ENCODE results near the gene PIP5KL1.

The PIP5KL1 gene

GRCh38 chr9:127938298-127938690 is 7.7 kb upstream of the PIP5KL1 start:
- ATAC-seq (replicated peaks): no peak
- no peaks in the 10 kb centered on the region for H3K9me3 Mint-ChIP-seq
- H3K4me3 Mint-ChIP-seq: peak overlapping the region in 1 of 2 donors; percentile 68
- H3K27ac Mint-ChIP-seq: peak overlapping the region; percentile 87 to 89
- H3K36me3 Mint-ChIP-seq (ENCODE audit: insufficient read depth): peaks cover 63% of the 10 kb centered on the region
- H3K4me1 Mint-ChIP-seq (ENCODE audit: low read depth in 2 of 2): peaks cover 40 to 41% of the 10 kb centered on the region in 2 donors
- no peak for DNase-seq
- no peaks in the 10 kb centered on the region for H3K27me3 Mint-ChIP-seq

- DNase-seq: peak; percentile 75 to 81 (median 77)
- H3K9me3 Mint-ChIP-seq: no peaks in the 10 kb centered on the region
- peaks cover 41% of the 10 kb centered on the region in 2 donors for H3K4me1 Mint-ChIP-seq (ENCODE audit: low read depth in 2 of 2)
- peaks cover 61% of the 10 kb centered on the region for H3K36me3 Mint-ChIP-seq (ENCODE audit: insufficient read depth)
- no peaks in the 10 kb centered on the region for H3K27me3 Mint-ChIP-seq
- peak within 1 kb of the TSS; percentile 86 to 87 for H3K4me3 Mint-ChIP-seq
- ATAC-seq (replicated peaks): peak; percentile 95
- H3K27ac Mint-ChIP-seq: peak within 1 kb of the TSS; percentile 87 to 89
These were observed 7.1 kb upstream of the PIP5KL1 start, which contains the start of gene DPM2 for GRCh38 chr9:127937388-127938297. Gene DPM2 (minus strand): TSS chr9:127937854. CDS start chr9:127937820, 34 bp downstream.

GRCh38 chr9:127937056-127937387 is 6.4 kb upstream of the PIP5KL1 start:
- H3K27me3 Mint-ChIP-seq: no peaks in the 10 kb centered on the region
- no peaks in the 10 kb centered on the region for H3K9me3 Mint-ChIP-seq
- H3K4me1 Mint-ChIP-seq (ENCODE audit: low read depth in 2 of 2): peaks cover 38 to 41% of the 10 kb centered on the region in 2 donors
- peak overlapping the region; percentile 86 to 87 for H3K4me3 Mint-ChIP-seq
- DNase-seq: no peak
- no peak for ATAC-seq (replicated peaks)
- H3K27ac Mint-ChIP-seq: peak overlapping the region; percentile 87 to 89
- H3K36me3 Mint-ChIP-seq (ENCODE audit: insufficient read depth): peaks cover 56% of the 10 kb centered on the region

GRCh38 chr9:127936347-127936852 is 5.8 kb upstream of the PIP5KL1 start:
- no peak for DNase-seq
- Mint-ChIP-seq H3K4me1 (ENCODE audit: low read depth in 2 of 2) (peaks cover 41 to 43% of the 10 kb centered on the region in 2 donors), H3K9me3 (no peaks in the 10 kb centered on the region), H3K36me3 (ENCODE audit: insufficient read depth) (peaks cover 59% of the 10 kb centered on the region), H3K4me3 (peak overlapping the region; percentile 86 to 87), H3K27me3 (no peaks in the 10 kb centered on the region), H3K27ac (peak overlapping the region; percentile 78 to 87)
- ATAC-seq (replicated peaks): no peak

GRCh38 chr9:127935765-127936221 is 5.2 kb upstream of the PIP5KL1 start:
- Mint-ChIP-seq H3K4me3 (peak overlapping the region; percentile 86 to 87), H3K27me3 (no peaks in the 10 kb centered on the region), H3K36me3 (ENCODE audit: insufficient read depth) (peaks cover 63% of the 10 kb centered on the region), H3K9me3 (no peaks in the 10 kb centered on the region), H3K4me1 (ENCODE audit: low read depth in 2 of 2) (peaks cover 45 to 47% of the 10 kb centered on the region in 2 donors), H3K27ac (peak overlapping the region; percentile 78 to 87)
- DNase-seq (no peak), ATAC-seq (replicated peaks) (no peak)

- Mint-ChIP-seq H3K4me1 (ENCODE audit: low read depth in 2 of 2) (peaks cover 46 to 47% of the 10 kb centered on the region in 2 donors), H3K27ac (no peak overlapping the region), H3K27me3 (no peaks in the 10 kb centered on the region), H3K4me3 (peak overlapping the region in 1 of 2 donors; percentile 86), H3K36me3 (ENCODE audit: insufficient read depth) (peaks cover 60% of the 10 kb centered on the region), H3K9me3 (no peaks in the 10 kb centered on the region)
- DNase-seq (no peak), ATAC-seq (replicated peaks) (no peak)
These were observed 4.4 kb upstream of the PIP5KL1 start for GRCh38 chr9:127934986-127935385.

GRCh38 chr9:127934248-127934647 is 3.7 kb upstream of the PIP5KL1 start:
- DNase-seq (no peak), ATAC-seq (replicated peaks) (no peak)
- Mint-ChIP-seq H3K9me3 (no peaks in the 10 kb centered on the region), H3K4me1 (ENCODE audit: low read depth in 2 of 2) (peaks cover 47 to 50% of the 10 kb centered on the region in 2 donors), H3K27me3 (no peaks in the 10 kb centered on the region), H3K36me3 (ENCODE audit: insufficient read depth) (peaks cover 54% of the 10 kb centered on the region), H3K4me3 (peak overlapping the region; percentile 29 to 62), H3K27ac (peak overlapping the region in 1 of 2 donors; percentile 61)

- Mint-ChIP-seq H3K27ac (peak overlapping the region; percentile 39 to 81), H3K4me1 (ENCODE audit: low read depth in 2 of 2) (peaks cover 27 to 34% of the 10 kb centered on the region in 2 donors), H3K4me3 (peak overlapping the region; percentile 78 to 85), H3K27me3 (peaks cover 0 to under 1% of the 10 kb centered on the region in 2 donors), H3K9me3 (no peaks in the 10 kb centered on the region), H3K36me3 (ENCODE audit: insufficient read depth) (peaks cover 36% of the 10 kb centered on the region)
- DNase-seq (no peak), ATAC-seq (replicated peaks) (peak; percentile 38)
These were observed 710 bp upstream of the PIP5KL1 start for GRCh38 chr9:127931092-127931881.

- Mint-ChIP-seq H3K4me3 (peak overlapping the region; percentile 78 to 85), H3K27me3 (peaks cover 6 to 7% of the 10 kb centered on the region in 2 donors), H3K27ac (no peak overlapping the region), H3K36me3 (ENCODE audit: insufficient read depth) (peaks cover 31% of the 10 kb centered on the region), H3K9me3 (no peaks in the 10 kb centered on the region), H3K4me1 (ENCODE audit: low read depth in 2 of 2) (peaks cover 16 to 21% of the 10 kb centered on the region in 2 donors)
- ATAC-seq (replicated peaks): no peak
- DNase-seq: no peak
These were observed 975 bp downstream of the PIP5KL1 start for GRCh38 chr9:127929625-127929979.

GRCh38 chr9:127928676-127929624 is 1.6 kb downstream of the PIP5KL1 start:
- Mint-ChIP-seq H3K36me3 (ENCODE audit: insufficient read depth) (peaks cover 35% of the 10 kb centered on the region), H3K27ac (no peak overlapping the region), H3K27me3 (peaks cover 7 to 9% of the 10 kb centered on the region in 2 donors), H3K4me1 (ENCODE audit: low read depth in 2 of 2) (peaks cover 10 to 18% of the 10 kb centered on the region in 2 donors), H3K9me3 (no peaks in the 10 kb centered on the region), H3K4me3 (peak overlapping the region; percentile 51 to 78)
- no peak for DNase-seq
- ATAC-seq (replicated peaks): no peak

- peaks cover 7 to 9% of the 10 kb centered on the region in 2 donors for H3K27me3 Mint-ChIP-seq
These were observed 2.4 kb downstream of the PIP5KL1 start for GRCh38 chr9:127927988-127928675.

More at GRCh38 chr9:127927988-127928675, 2.4 kb downstream of the PIP5KL1 start:
- no peaks in the 10 kb centered on the region for H3K9me3 Mint-ChIP-seq
- H3K36me3 Mint-ChIP-seq (ENCODE audit: insufficient read depth): peaks cover 35% of the 10 kb centered on the region
- no peak overlapping the region for H3K27ac Mint-ChIP-seq
- no peak for ATAC-seq (replicated peaks)
- DNase-seq: no peak
- H3K4me1 Mint-ChIP-seq (ENCODE audit: low read depth in 2 of 2): peaks cover 10 to 17% of the 10 kb centered on the region in 2 donors
- H3K4me3 Mint-ChIP-seq: peak overlapping the region; percentile 44 to 51

All from effector memory CD8-positive, alpha-beta T cell (primary cell).